IPS-NIHi11 (cell line): ENCODE results near the gene TEX44.
"Not testable (repeated sequence)": the region's sequence is repeated elsewhere in the genome, so short reads cannot be mapped to it uniquely, and the experiment has no call there.

ENCODE experiments used
- DNase-seq: peaks from one replicate; pipeline ENCODE4 v3.0.0; 2012; ENCODE audit warnings: mixed read lengths, low spot score

The TEX44 gene

DNA sequence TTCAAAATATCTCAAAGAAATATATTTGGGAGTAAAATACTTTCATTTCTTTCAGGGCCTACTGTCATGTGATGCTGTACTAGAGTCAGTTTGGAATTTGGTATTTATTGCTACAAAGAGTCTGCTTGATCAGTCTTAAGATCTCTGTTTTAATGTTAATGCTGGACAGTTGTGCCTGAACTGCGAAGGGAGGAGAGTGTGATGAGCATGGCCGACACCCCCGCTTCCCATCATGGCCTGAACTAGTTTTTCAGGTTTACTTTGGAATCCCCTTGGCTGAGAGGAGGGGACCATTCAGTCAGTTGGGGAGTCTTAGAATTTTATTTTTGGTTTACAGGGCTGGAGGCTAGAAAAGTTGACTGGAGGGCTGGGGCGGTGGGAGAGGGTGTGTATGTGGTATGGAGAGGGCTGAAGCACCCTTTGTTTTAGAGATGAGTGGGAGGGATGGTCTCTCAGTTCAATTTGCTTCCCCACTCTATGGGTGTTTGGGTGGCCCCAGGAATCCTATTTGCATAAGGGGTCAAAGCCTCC lies 20.9 kb upstream of the TEX44 start:
- no peak for DNase-seq

DNA sequence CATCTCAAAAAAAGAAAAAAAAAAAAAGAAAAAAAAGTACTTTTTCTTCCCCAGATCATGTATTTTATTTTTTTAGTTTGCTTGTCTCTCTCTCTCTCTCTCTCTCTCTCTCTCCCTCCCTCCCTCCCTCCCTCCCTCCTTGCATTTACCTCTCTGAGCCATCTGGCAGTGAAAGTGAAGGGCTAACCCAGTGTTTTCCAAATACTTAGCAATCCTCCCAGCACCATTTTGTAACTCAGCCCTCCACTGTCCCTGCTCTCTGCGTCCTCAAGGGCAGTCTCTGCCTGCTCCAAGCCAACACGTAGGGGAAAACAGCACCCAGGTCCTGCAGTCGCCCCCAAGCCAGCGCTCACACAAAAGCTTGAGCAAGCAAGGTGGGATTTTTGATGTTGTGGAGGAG lies 19.6 kb upstream of the TEX44 start:
- DNase-seq: no peak

DNA sequence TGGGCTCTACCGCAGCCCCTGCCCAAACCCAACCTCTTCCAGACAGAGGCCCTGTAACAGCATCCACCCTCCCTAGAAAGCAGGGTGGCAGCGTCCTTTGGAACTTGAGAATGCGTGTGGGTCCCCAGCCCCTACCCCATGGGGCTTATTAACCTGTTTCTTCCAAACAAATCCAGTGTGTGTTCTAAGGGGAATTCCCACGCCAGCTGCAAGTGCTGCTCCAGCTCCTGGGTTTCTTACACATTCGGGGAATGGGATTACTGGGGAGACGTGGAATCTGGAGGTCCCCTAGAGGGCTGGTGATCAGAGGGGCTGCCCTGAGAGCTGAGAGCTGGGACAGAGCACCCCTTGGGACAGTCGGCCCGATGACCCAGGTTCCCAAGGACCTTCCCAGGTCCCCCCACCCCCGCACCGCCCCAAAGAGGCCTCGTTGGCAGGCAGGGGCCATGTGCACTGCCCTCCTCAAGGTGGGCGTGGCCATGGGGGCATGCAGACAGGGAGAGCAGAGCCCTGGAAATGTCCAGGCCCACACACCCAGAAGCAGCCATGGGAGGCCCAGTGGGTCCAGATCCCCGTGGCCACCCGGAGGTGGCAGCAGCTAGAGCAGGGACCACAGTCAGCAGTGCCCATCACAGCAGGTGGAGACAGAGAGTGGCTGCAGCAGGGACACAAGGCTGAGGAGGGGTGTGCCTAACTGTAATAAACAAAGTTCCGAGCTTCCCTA lies 18.8 kb upstream of the TEX44 start:
- DNase-seq: no peak

DNA sequence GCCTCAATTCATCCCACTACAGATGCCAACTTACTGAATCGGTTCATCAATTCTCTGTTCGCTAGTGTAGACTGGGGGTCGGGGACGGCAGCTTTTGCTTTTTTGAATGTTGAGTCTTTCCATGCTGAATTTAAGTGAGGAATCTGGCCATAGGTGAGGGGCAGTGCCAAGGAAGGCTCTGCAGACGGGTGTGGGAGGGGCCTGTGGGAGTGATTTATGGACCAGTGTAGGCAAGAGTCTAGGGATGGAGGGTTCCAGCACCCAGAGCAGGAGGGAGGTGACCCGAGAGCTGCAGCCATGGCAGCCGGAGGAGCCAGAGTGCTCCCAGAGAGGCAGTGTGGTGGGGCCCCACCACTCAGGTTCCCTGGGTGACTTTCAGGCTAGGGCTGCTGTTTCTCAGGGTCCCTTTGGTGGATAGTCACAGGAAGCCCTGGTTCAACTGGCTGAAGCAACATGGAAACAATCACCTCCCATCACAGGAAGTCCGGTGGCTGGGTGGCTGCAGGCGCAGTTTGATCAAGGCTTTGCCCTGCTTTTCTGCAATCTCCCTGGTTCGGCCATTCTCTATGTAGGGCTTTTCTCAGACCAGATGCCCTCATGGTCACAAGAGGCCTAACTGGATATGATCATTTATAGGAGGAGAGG lies 16.9 kb upstream of the TEX44 start:
- no peak for DNase-seq

DNA sequence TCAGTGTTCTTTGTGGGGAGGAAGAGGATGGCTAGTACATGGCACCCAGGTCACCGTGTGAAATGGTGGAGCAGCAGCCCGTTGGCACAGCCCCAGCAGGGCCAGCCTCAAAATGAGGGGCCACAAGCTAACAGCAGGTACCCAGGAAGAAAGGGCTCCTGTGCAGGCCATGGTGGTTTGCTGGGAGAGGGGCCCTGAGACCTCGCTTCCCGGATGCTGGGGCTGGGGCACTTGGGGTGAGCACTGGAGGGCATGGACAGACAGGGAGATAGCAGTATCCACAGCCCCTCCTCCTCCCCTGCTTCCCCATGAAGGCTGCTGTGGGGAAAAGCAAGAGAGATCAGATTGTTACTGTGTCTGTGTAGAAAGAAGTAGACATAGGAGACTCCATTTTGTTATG lies 16.2 kb upstream of the TEX44 start:
- no peak for DNase-seq

DNA sequence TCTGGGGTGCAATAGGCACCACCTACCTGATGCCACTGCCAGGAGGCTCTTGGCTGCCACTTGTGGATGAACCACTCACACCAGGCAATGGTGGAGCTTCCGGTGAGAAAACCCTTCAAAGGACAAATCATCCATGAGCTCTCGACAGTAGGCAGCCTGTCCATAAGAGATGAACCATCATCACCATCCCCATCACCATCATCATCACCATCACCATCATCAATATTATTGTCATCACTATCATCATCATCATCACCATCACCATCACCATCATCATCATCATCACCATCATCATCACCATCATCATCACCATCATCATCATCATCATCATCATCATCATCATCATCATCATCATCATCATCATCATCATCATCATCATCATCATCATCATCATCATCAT lies 14.0 kb upstream of the TEX44 start:
- DNase-seq: not testable (repeated sequence)

DNA sequence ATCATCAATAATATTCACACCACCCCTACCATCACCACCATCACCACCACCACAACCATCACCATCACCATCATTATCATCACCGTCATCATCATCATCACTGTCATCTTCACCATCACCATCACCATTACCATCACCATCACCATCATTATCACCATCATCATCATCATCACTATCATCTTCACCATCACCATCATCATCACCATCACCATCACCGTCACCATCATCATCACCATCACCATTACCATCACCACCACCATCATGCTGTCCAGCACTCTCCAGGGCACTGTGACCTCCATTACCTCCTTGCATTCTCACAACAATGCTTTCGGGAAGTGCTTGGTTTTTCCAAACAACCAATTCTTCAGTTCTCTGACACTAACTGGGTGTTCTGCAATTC lies 13.1 kb upstream of the TEX44 start:
- DNase-seq: no peak

DNA sequence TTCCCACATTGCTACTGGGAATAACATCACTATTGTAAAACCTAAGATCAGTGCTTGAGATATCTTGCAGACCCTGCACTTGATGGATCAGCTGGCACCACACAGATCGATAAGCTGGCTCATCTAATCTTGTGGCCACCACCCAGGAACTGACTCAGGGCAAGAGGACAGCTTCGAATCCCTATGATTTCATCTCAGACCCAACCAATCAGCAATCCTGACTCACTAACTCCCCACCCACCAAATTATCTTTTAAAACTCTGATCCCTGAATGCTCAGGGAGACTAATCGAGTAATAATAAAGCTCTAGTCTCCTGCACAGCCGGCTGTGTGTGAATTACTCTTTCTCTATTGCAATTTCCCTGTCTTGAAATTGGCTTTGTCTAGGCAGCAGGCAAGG lies 11.3 kb upstream of the TEX44 start:
- DNase-seq: no peak

DNA sequence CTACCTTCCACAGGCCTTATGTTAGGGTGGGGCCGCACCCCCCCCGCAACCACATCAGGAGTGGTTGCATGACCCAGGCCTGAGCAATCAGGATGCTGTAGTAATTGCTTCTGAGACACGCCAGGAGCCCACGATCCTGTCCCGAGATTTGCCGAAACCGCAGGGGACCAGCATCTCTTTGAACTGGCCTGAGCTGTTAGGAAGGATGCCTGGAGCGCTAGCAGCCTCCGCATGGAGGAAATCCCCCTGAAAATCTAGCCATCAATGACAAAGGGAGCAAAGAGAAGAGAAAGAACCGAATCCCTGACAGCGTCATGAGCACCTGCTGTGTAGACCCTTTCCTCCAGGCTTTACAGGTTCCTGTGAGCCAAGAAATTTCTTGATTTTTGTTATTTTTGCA lies 8.7 kb upstream of the TEX44 start:
- DNase-seq: peak; percentile 61

DNA sequence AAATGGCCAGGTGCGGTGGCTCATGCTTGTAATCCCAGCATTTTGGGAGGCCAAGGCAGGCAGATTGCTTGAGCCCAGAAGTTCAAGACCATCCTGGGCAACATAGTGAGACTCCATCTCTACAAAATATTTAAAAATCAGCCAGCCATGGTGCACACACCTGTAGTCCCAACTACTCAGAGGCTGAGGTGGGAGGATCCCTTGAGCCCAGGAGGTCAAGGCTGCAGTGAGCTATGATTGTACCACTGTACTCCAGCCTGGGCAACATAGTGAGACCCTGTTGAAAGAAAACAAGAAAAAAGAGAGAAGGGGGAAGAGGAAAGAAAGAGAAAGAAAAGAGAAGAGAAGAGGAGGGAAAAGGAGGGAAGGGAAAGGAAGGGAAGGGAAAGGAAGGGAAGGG lies 4.9 kb upstream of the TEX44 start:
- not testable (repeated sequence) for DNase-seq

DNA sequence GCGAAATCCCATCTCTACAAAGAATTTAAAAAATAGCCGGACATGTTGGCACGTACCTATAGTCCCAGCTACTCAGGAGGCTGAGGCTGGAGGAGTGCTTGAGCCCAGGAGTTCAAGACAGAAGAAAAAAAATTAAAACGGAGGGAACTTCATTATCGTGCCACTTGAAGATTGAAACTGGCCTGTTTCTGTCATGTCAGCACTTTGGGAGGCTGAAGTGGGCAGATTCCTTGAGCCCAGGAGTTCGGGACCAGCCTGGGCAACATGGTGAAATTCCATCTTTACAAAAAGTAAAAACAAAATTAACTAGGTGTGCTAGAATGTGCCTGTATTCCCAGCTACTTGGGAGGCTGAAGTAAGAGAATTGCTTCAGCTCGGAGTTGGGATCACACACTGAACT lies 3.0 kb upstream of the TEX44 start:
- no peak for DNase-seq

DNA sequence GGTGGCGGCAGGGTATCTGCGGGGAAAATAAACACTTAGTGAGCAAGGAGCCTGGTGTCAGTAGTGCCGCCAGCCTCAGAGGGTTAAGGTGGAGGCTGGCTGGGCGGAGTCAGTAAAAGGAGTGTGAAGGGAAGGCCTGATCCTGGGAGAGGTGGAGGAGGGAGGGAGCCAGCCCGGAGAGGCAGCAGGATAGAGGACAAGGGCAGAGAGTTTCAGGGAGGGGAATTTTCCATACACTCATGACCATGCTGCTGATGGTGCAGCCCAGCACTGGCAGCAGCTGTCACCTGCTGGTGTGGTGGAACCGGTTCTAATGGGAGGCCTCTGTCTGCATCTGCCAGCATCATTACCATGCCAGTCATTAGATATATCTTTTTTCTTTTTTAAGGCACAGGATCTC lies 2.0 kb upstream of the TEX44 start:
- peak; percentile 50 for DNase-seq

DNA sequence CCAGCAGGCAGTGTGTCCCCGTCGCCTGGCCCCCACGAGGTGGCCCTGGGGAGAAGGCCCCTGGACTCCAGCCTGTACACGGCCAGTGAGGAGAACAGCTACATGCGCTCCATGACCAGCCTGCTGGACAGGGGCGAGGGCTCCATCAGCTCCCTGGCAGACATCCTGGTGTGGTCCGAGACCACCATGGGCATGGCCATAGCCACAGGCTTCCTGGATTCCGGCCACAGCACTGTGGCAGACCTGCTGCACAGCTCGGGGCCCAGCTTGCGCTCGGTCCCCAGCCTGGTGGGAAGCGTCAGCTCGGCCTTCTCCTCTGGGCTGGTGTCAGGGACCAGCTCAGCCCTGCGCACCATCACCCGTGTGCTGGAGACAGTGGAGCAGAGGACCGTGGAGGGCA lies 1.0 kb downstream of the TEX44 start:
- no peak for DNase-seq

DNA sequence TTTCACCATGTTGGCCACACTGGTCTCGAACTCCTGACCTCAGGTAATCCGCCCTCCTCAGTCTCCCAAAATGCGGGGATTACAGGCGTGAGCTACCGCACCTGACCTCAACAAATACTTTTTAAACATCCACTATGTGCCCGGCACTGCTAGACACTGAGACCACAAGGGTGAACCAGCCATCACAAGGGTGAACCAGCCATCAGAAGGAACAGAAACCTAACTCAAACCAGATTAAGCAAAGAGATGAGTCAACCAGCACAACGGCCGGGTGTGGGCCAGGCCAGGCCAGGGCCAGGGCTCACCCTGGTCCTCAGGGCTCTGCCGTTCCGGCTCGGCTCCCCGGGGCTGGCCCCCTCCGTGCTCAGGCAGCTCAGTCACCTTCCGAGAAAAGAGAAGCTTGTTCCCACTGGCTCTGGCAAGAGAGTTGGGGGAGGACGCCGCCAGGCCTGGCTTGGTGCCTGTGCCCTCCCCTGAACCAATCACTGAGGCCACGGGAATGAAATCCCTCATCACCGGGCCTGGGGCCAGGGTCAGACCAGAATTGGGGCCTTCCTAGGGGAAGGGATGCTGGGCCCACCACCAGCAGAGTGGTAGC lies 4.4 kb downstream of the TEX44 start:
- DNase-seq: no peak

DNA sequence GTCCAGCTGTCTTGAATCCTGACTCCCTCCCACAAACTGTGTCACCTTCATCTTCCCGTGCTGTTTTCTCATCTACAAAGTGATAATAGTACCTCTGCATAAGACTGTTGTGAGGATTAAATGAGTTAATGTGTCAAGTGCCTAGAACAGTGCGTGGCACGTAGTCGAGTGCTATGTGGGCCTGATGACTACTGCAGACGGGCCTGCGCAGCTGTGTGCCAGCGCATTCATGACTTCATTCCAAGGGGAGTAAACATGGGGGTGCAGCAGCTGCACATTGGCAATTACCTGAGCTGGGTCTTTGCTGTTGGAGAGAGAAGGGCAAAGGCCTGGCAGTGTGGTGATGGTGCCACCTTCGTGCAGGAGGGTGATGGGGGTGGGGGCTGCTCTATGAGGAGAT lies 5.0 kb downstream of the TEX44 start:
- DNase-seq: no peak

DNA sequence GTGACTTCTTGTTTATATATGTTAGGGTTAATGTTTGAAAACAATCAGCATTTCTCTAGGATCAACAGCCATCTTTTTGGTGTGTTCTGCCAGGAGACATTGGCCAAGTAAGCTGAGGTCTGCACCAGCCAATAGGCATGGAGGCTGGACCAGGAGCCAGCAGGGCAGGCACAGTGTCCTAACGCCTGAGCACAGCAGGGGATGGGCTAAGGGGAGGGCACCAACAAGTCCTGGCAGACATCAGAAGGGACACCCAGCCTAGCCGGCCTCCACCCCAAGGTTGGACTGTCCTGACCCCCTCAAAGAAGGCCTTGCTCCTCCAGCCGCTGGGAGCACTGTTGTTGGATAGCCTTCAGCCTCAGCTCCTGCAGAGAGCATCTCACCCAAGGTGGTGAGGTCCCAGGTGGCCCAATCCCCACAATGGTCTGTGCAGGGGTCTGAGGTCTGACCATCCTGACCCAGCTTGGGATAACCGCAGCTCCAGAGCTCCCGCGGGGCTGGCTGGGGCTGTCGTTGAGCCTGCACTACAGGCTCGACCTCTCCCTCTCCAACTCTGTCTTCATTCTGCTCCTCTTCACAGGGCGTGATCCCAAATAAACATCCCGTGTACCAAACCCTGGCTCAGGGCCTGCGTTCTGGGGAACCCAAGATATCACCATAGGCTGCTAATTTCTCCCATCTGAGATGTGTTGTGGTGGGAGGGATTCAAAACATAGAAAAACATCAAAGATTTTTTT lies 8.1 kb downstream of the TEX44 start:
- DNase-seq: no peak

DNA sequence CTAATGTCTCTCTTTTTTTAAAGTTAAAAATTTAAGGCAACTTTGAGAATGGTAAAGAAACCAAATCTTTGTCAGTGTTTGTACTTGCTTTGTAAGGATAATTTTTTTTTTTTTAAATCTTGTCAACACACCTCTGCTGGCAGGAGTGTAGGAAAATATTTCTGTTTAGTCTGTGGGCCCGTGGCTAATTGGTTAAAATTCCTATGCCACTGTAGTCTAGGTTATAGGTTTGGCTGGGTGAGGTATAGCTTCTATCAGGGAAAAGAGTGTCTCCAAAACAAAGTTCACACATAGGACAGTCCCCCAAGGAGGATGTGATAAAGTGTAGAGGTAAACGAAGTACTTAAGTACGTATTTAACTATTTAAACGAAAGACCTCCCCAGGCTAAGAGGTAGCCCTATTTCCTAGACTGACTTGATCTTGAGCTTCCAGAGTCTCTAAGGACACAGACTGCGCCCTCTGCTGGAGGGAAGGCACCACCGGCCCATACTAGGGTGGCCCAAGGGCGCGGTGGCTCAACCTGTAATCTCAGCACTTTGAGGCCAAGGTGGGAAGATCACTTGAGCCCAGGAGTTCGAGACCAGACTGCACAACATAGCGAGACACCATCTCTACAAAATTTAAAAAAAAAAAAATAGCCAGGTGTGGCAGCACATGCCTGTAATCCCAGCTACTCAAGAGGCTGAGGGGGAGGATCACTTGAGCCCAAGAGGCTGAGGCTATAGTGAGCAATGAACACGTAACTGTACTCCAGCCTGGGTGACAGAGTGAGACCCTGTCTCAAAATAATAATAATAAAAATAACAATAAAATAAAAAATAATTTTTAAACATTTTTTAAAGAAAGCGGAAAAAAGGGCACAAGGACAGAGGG lies 8.9 kb downstream of the TEX44 start:
- DNase-seq: peak; percentile 85

DNA sequence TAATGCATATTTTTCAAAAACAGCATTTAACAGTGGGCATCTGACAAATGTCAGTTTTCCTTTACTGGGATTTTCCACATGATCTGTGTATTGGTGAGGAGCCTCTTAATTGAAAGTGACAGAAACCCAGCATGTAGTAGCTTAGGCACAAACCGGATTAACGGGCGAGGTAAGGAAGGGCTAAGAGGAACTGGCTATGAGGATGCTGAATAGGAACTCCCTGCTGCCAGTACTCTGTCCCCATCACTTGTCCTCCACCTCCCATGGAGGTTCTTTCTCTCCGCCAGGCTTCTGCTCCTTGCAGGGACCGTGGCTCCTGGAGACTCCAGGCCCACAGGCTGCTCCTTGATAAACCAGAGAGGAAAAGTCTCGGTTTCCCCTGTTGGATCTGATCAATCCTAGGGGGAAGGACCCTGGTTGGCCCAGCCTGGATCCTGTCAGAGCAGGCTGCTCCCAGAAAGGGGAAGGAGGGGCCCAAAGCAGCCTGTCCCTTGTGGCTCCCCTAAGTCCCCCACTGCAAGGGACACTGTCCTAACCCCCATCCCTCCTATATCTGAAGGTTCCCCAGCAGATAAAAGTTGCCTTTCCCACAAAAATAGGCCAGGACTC lies 10.3 kb downstream of the TEX44 start:
- no peak for DNase-seq

DNA sequence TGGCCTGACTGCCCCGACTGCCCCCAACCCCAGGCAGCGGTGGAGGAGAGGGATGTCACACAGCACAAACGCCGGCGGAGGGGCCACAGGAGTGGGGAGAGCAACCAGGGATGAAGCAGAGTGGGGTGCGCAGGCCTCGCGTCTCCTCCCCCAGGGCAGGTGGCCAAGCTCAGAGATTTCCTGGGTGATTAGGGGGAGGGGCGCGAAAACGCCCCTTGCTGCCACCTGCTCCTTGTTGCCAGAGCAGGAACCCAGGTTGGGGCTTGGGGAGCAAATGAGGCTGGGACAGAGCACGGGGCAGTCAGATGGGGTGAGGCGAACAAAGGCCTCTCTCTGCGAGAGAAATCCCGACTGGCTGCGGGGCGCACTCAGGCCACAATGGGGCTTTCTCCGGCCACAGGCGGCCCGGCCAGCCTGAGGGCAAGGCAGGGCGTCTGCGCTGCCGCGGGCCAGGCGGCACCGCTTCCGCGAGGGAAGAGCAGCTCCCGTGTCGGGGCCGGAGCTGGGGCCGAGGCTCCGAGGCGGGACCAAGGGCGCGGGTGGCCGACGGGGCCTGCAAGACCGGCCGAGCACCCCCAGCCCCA lies 11.5 kb downstream of the TEX44 start:
- DNase-seq: no peak

DNA sequence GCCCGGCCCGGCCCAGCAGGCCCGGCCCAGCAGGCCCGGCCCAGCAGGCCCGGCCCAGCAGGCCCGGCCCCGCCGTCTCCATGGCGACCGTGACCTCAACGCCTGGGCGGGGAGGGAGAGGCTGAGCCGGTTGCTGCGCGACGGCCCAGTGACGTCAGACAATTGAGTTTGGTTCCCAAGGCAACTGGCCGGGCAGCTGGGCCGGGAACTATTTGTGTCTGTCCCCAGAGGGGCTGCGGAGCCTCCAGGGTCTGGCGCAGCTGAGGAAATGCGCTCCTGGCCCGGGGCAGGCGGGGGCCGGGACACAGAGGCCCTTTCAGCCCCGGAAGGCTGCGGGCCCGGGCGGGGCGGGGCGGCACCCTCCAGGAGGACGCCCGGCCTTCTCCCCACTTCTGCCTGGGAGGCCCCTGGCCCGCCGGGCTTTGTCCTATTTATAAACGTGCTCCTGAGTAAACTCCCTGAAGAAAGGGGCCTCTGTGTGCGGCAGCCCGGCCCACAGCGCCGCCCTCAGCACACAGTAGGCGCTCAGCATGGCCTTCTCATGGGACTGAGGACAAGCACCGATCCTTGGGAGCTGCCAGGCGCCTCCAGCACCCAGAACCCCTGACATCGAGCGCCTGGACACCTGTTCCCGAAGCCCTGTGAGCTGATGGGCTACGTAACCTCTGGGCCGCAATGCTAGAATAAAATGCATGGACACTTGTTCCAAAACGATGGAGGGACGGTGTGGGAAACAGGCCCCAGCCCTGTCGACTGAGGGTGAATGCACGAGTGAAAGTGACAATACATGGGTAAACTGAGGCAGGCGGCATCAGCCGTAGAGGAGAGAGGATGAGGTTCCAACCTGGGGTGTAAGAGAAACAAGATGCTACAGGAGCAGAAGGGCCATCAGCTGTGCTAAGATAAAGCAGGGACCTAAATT lies 12.3 kb downstream of the TEX44 start:
- peak; percentile 98 for DNase-seq
